GM04504 (cell line): Measurements from ENCODE around the gene PLAAT4.
"Not testable (repeated sequence)": the region's sequence is repeated elsewhere in the genome, so short reads cannot be mapped to it uniquely, and the experiment has no call there.

Source experiments
- DNase-seq: peaks from one replicate; pipeline ENCODE4 v3.0.0-alpha.2; 2012; ENCODE audit warnings: low read depth

Gene PLAAT4

DNA sequence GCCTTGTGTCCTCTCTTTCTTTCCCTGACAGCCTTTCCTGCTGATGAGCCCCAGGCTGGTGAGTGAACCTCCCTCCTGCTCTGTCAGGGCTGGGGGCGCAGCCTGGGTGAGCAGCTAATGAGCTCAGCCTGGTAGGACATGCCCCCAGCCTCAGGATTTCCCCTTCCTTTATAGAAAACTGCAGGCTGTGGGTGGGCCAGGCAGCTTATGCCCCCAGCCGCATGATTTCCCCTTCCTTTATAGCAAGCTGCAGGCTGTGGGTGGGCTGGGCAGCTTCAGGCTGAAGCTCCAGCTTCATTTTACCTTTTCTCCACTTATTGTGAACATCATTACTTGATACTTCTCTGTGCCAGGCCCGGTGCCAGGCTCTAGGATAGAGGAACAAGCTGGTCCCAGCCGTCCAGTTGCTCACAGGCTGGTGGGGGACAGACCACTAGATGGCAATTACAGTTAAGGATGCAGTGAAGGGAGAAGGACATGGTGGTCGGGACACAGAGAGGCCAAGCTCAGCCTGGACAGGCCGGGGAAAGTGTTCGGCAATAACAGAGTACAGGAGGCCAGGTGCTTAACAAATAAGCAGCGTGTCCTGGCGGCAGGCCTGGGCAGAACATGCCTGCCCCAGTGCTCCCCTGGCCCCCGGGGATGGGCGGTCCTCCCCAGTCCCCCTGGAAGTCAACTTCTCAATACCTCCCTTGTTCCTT lies 25.4 kb upstream of the PLAAT4 start:
- no peak for DNase-seq

DNA sequence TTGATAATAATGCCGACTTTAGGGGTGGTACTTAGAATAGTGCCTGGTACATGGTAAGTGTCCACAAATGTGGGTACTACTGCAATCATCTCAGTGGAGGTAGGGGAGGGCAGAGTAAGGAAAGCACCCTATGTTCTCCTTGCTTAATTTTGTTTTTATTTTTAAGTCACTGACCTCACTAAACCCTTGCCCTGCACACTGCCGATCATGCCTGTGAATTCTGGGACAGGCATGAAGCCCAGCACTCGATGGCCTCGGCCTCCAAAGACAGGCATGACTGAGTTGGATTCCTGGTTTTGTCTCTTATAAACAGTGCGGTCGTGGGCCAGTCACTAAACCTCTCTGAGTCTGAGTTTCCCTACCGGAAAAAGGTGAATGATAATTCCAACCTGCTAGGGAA lies 23.8 kb upstream of the PLAAT4 start:
- no peak for DNase-seq

DNA sequence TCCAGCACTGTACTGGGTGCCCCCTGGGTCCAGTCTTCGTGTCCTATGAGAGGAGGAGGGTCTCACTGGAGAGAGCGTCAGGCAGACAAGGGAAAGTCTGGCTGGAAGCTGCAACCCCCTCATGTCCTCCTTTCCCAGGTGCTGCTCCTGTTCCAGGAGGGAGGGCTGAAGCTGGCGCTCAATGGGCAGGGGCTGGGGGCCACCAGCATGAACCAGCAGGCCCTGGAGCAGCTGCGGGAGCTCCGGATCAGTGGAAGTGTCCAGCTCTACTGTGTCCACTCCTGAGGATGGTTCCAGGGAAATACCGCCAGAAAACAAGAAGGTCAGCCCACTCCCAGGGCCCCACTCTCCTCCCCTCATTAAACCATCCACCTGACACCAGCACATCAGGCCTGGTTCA lies 20.5 kb upstream of the PLAAT4 start:
- no peak for DNase-seq

DNA sequence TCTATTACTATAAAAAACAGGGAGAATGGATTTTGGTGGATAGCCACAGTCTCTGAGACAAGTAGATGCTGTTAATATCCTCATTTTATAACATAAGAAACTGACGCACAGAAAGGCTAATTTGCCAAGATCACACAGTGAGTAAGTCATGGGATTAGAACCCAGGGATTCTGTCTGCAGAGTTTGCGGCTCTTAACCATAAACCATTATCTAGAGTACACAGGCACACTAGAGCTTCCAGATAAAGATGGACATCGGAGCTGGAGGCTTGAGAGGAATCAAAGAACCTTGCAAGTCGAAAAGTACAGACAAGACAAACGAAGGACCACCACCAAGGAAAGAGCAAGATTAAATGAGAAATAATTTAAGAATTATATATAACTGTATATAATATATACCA lies 19.5 kb upstream of the PLAAT4 start:
- no peak for DNase-seq

DNA sequence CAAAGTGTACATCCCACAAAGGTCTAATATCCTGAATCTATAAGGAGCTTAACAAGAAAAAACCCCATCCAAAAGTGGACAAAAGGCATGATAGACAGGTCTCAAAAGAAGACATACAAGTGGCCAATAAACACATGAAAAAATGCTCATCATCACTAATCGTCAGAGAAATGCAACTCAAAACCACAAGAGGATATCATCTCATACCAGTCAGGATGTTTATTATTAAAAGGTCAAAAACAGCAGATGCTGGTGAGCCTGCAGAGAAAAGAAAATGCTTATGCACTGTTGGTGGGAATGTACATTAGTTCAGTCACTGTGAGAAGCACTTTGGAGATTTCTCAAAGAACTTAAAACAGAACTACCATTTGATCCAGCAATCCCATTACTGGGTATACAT lies 18.1 kb upstream of the PLAAT4 start:
- no peak for DNase-seq

DNA sequence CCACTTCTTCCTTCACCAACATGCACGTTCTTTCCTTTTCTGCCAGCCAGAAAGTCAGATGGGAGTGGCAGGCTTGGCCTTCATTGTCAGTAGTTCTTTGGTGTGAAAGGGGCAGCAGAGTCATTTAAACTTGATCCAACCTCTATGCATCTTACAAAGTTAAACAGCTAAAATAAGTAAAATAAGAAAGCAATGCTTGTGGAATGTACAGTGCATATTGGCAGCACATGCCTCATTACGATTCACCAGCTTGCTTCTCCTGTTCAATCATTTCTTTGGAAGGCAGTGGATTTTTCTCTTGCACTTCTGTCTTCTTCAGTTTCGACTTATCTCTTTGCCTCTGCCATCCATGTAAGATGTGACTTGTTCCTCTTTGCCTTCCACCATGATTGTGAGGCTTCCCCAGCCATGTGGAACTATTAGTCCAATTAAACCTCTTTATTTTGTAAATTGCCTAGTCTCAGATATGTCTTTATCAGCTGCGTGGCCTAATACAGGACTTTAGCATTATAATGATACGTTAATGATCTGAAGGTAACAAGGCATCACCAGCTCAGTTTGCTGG lies 15.9 kb upstream of the PLAAT4 start:
- no peak for DNase-seq

DNA sequence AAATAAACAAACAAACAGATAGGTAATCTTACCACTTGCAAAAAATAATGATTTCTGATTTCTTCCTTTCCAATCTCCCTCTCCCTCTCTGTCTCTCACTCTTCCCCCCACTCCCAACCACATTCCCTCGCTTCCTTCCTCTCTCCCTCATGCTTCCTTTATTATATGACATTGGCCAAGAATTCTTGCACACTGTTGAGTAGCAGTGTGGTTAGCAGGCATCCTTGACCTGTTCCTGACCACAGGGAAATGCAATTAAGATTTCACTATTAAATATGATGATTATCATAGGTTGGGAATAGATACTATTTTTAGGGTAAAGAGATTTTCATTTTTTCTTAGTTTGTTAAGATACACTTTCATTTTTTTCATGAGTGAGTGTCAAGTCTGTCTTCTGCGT lies 14.7 kb upstream of the PLAAT4 start:
- DNase-seq = no peak

DNA sequence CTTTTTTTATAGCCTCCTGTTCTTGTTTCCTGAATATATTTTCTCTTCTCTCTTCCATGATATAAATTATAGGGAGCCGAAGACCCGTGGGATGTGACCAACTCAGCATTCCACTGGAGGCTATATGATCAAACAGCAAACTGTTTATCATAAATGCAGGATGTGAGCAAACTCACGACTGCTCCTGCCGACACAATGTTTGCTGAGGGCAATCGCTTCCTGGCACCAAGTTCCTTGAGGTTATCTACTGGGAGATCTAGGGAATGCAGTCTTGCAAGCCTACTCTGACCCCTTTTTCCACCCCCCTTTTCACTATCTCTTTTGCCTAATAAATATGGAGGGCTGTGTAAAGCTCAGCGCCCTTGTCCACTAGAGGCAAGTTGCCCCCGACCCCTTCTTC lies 13.5 kb upstream of the PLAAT4 start:
- no peak for DNase-seq

DNA sequence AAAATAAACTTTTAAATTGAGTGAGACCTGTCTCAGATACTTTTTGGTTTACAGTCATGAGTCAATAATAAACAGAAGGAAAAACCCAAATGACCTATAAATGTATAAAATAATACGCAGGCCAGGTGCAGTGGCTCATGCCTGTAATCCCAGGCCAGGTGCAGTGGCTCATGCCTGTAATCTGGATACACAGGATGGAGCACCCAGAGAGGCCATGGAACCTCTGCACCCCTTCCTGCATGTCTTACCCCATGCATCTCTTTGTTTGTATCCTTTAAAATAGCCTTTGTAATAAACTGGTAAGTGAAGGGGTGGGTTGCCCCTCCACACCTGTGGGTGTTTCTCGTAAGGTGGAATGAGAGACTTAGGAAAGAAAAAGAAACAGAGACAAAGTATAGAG lies 8.9 kb upstream of the PLAAT4 start:
- DNase-seq = no peak

DNA sequence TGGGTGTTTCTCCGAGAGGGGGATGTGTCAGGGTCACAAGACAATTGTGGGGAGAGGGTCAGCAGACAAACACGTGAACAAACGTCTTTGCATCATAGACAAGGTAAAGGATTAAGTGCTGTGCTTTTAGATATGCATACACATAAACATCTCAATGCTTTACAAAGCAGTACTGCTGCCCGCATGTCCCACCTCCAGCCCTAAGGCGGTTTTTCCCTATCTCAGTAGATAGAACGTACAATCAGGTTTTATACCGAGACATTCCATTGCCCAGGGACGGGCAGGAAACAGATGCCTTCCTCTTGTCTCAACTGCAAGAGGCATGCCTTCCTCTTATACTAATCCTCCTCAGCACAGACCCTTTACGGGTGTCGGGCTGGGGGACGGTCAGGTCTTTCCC lies 8.5 kb upstream of the PLAAT4 start:
- DNase-seq = not testable (repeated sequence)

DNA sequence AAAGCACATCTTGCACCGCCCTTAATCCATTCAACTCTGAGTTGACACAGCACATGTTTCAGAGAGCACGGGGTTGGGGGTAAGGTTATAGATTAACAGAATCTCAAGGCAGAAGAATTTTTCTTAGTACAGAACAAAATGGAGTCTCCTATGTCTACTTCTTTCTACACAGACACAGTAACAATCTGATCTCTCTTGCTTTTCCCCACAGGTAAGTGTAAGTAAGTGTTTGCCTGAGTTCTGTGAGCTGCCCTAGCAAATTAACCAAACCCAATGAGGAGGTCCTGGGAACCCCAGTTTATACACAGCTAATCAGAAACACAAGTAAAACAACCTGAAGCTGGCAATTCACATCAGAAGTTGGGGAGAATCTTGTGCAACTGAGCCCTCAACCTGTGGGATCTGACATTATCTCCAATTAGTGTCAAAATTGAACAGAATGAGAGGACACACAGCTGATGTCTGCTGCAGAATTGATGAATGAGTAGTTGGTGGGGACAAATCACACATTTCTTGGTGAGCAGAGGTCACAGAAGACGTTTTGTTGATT lies 7.8 kb upstream of the PLAAT4 start:
- not testable (repeated sequence) for DNase-seq

DNA sequence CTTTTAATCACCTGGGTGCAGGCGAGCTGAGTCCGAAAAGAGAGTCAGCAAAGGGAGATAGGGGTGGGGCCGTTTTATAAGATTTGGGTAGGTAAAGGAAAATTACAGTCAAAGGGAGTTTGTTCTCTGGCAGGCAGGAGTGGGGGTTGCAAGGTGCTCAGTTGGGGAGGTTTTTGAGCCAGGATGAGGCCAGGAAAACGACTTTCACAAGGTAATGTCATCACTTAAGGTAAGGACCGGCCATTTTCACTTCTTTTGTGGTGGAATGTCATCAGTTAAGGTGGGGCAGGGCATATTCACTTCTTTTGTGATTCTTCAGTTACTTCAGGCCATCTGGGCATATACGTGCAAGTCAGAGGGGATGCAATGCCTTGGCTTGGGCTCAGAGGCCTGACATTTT lies 7.2 kb upstream of the PLAAT4 start:
- DNase-seq = not testable (repeated sequence)

DNA sequence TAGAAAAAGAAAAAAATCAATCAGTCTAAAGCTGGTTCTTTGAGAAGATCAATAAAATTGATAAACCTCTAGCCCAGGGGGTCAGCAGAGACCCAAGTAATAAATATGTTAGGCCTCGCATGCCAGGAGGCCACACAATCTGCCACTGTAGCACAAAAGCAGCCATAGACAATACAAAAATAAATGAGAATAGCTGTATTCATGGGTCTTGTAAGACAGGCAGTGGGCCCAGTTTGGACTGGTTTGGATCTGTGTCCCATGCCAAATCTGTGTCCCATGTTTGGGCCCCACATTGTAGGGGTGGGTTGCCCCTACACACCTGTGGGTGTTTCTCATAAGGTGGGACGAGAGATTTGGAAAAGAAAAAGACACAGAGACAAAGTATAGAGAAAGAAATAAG lies 6.6 kb upstream of the PLAAT4 start:
- no peak for DNase-seq

DNA sequence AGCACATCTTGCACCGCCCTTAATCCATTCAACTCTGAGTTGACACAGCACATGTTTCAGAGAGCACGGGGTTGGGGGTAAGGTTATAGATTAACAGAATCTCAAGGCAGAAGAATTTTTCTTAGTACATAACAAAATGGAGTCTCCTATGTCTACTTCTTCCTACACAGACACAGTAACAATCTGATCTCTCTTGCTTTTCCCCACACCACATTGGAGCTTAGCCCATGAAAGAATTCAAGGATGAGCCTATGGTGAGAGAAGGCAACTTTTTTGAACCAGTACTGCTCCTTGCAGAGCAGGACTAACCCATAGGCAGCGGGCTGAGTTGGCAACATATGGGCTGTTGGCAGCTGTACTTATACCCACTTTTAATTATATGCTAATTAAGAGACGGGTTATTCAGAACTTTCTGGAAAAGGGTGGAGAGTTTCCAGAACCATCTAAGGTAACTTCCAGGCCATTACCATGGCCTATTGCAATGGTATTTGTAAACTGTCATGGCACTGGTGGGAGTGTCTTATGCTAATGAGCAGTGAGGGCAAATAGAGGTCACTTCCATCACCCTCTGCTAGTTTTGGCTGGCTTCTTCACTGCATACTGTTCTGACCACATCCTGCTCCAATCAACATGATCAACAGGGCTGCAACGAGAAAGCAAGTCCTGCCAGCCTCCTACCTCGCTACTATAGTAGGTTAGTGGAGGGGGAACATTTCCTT lies 5.4 kb upstream of the PLAAT4 start:
- peak; percentile 42 for DNase-seq

DNA sequence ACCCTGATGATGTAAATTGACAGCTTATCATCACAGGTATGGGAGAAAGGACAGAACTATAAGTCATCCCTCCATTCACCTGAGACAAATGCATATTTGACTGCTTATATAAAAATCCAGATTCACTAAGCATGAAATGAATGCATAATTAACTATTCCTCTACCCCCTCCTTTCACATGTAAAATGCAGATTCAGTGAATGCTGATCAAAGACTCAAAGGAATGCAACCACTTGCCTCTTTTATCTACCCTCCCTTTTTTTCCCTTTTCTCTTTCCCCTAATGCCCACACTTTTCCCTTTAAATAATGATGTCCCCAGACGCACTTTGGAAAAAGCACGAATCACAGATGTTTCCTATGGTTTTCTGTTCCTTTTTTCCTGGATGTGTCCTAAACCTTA lies 4.5 kb upstream of the PLAAT4 start:
- no peak for DNase-seq

DNA sequence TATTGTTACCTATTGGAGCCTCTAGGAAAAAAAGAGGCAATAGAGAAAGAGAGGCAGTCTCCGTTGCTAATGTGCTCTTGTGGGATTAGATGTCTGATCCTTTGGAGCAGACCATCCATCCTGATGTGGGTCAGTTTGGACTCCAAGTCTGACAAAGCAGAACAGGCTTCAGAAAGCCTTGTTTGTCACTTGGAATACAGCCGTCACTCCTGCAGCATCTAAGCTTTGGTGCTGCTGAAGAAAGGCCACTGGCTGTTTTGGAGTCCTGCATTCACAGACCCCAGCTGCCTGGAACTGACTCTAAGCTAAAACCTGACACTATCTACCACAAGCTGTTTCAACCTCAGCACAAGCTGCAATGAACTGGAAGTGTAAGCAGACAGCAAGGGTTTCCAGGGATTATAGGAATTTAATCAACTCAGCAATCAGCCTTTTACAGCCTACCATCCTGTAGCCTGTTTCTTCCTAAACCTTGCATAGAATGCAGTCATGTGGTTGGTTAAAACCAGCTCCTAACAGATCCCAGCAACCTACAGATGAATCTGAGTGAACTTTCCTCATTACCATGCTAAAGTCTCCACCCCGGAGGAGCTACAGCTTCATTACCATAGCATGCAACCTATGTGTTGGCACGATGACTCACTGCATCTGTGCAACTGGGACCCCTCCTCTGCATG lies 3.7 kb upstream of the PLAAT4 start:
- no peak for DNase-seq

DNA sequence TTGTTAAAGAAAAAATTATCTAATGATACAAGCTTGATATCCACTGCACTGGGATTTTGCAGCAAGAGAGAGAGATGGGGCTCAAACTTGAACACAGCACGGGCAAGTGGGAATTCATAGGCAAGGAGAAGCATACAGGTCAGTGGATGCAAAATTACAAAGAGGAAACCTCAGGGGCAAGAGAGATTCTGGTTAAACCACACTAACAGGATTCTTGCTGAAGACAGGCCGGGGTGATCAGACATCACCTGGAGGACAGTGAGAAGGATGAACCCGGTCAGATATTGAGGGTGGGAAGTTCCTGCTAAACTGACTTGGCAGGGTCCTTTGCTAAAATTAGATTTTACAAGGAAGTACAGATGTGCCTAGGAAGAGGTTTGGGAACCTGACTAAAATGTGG lies 2.5 kb upstream of the PLAAT4 start:
- no peak for DNase-seq

DNA sequence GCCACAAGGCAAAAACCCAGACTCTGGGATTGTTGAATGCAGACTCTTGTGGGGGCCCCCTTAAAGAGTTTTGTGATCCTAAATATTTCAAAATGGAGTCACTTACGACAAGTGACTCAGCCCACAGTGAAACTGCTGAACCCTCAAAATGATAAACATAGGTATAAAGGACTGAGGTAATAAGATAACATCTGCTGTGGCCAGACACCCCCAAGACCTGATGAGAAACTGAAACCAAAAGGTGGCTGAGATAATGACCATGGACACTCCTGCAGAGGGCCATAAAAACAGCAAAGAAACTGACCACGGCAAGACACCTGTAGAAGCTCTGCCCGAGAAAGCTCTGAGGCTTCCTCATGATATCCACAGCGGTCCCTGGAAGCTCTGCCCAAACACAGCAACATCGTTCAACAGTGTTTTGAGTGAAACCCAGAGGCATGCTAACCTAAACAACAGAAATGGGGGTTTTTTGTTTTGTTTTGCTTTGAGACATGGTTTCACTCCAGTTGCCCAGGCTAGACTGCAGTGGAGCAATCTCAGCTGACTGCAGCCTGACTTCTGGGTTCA lies 1.6 kb upstream of the PLAAT4 start:
- DNase-seq = no peak

DNA sequence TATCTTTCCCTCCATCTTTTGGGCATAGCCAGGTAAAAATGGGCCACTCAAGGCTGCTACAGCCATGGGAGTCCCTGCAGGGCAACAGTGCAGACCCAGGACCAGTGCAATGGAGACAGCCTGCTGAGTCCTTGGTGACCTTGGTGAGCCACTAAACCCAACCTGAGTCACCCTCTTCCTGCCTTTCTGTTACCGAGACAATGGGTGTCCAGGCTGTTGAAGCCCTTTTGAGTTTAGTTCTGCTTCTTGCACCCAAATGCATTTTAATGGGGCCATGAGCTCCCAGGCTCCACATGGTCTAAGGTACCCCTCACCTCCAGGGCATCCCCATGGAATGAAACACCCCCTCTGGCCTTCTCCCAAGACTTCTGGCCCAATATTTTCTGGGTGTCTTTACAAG lies 874 bp upstream of the PLAAT4 start:
- DNase-seq = no peak

DNA sequence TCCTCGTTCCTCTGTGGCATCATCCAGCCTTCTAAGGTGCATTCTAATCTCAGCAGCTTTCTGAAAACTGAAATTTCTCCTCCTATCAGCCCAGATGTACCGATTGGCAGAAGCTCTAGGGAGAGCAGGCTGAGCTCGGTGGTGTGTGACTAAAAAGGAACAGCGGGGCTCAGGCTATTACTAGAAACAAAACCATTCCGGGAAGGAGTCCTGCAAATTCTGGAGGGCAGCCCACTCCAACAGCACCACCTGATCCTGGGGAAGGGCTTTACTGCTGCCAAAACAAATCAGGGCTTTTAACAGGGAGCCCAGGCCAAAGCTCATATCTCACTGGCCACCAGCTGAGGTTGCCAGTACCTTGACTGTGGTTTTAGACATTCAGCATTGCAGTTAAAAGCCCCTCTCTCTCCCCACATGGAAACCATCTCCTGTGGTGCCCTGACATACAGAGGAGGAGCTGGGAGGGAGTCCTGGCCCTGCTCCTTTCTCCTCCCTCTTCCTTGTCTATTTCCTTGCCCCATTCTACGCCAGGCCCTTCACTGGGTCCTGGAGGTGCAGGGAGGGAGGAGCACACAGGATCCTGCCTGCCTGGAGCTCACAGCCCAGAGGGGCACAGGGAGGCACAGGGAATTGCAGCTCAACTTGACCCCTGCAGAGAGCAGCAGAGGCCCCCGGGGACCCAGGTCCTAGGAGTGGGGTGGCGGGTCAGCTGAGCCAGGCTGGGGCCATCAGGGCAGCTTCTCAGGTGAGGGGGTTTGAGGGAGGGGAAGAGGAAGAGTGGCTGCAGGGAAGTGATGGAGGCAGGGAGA lies 889 bp downstream of the PLAAT4 start:
- peak; percentile 21 for DNase-seq

DNA sequence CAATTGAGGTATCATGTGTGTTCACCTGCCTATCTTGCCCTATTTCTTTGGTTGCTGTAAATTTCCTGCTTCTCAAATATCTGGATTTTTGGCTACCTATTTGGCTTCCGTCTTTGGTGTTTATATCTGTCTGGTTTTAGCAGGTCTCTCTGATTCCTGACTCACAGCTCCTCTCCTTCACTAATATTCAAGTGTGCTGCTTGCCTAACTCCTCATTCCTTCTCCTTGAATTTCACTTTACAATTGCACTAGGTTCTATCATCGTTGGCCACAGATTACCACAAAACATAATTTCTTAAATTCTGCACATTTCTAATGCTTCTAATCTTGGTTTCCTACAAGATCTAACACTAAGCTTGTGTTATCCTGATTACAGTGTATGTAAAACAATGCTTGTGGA lies 5.9 kb downstream of the PLAAT4 start:
- not testable (repeated sequence) for DNase-seq

DNA sequence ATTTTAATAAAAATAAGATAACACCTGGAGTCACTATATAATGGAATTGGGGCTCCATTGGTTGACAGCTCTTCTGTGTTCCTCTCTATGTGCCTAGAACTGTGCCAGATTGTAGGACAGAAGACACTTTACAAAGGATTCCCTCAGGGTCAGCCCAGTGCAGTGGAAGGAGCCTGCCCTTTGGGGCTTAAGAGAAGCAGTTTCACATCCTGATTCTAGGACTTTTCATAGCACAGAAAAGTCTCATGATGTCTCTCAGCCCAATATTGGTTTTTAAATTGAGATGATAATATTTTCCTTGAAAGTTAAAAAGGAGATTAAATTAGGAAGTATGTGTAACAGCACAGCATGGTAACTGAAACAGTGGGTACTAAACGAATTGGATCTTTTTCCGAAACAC lies 7.1 kb downstream of the PLAAT4 start:
- DNase-seq = no peak
